OCI-LY7 (cell line): ENCODE measurements around the gene CD99. TPM values are rescaled to one million over a fixed set of nuclear protein-coding genes. Genes with fewer than 3 reads are reported as not detected.
"Not testable (repeated sequence)": the region's sequence is repeated elsewhere in the genome, so short reads cannot be mapped to it uniquely, and the experiment has no call there.

ENCODE experiments used
- BruUV-seq: library from RNA; stranded (reverse); fragments of 400-500 nt; replicated peaks from 2 replicates; lab custom pipeline; 2021; lab: Mats Ljungman, UMichigan
- CTCF ChIA-PET: fragments of 300-600 bp; sonication (Branson Sonifier 250); formaldehyde crosslinking; loops from one replicate; lab custom pipeline; 2022; ENCODE audit warnings: antibody characterized with exemption; ENCODE audit not compliant: unreplicated experiment; lab: Charles Lee
- POLR2A ChIA-PET: fragments of 300-600 bp; sonication (Branson Sonifier 250); formaldehyde crosslinking; loops from one replicate; lab custom pipeline; 2022; ENCODE audit warnings: antibody characterized with exemption; lab: Charles Lee
- DNase-seq: peaks from one replicate; pipeline ENCODE4 v3.0.0-alpha.2; 2015; ENCODE audit warnings: low spot score
- H2AFZ ChIP-seq: fragments of 200-600 bp; sonication (generic), shearing (Covaris generic); 2 replicates; pipeline ENCODE4 v1.6.1; 2014; ENCODE audit warnings: mild to moderate bottlenecking, antibody characterized with exemption, low read length, moderate library complexity
- H3K27ac ChIP-seq: fragments of 200-600 bp; sonication (generic); 2 replicates; pipeline ENCODE4 v1.5.1; 2014; ENCODE audit warnings: mixed run types, low read depth, mild to moderate bottlenecking, moderate library complexity, low read length, inconsistent platforms; ENCODE audit not compliant: poor library complexity, severe bottlenecking
- H3K36me3 ChIP-seq: fragments of 200-600 bp; sonication (generic); 2 replicates; pipeline ENCODE4 v1.6.1; 2014; ENCODE audit warnings: mild to moderate bottlenecking, antibody characterized with exemption, low read length, moderate library complexity, mixed read lengths; ENCODE audit not compliant: insufficient read depth
- H3K4me1 ChIP-seq: fragments of 200-600 bp; sonication (generic); 2 replicates; pipeline ENCODE4 v1.5.1; 2014; ENCODE audit warnings: mild to moderate bottlenecking, low read length; ENCODE audit not compliant: insufficient read depth, poor library complexity, severe bottlenecking
- H3K4me2 ChIP-seq: fragments of 200-600 bp; sonication (generic); 2 replicates; pipeline ENCODE4 v1.6.1; 2014; ENCODE audit warnings: mild to moderate bottlenecking, low read length
- H3K4me3 ChIP-seq: fragments of 200-600 bp; sonication (generic); 2 replicates; pipeline ENCODE4 v1.5.1; 2014; ENCODE audit warnings: mild to moderate bottlenecking, low read depth, low read length; ENCODE audit not compliant: poor library complexity, severe bottlenecking
- H3K79me2 ChIP-seq: fragments of 200-600 bp; sonication (generic); 2 replicates; pipeline ENCODE4 v1.6.1; 2016; ENCODE audit warnings: low read depth, mild to moderate bottlenecking, low read length, moderate library complexity, mixed read lengths; ENCODE audit not compliant: insufficient read depth
- H3K9me2 ChIP-seq: fragments of 200-600 bp; sonication (generic); 2 replicates; pipeline ENCODE4 v1.6.1; 2016; ENCODE audit warnings: mild to moderate bottlenecking, low read length, mixed read lengths; ENCODE audit not compliant: insufficient read depth
- H3K9me3 ChIP-seq: fragments of 200-600 bp; sonication (generic); 2 replicates; pipeline ENCODE4 v1.6.1; 2014; ENCODE audit warnings: mild to moderate bottlenecking, mixed run types, low read length, mixed read lengths
- H4K20me1 ChIP-seq: fragments of 200-600 bp; sonication (generic); 2 replicates; pipeline ENCODE4 v1.6.1; 2014; ENCODE audit warnings: mild to moderate bottlenecking, antibody characterized with exemption, low read length, moderate library complexity, mixed read lengths; ENCODE audit not compliant: insufficient read depth
- EZH2phosphoT487 ChIP-seq: fragments of 200-600 bp; sonication (generic); IDR thresholded peaks from 2 replicates; pipeline ENCODE4 v1.6.1; 2018; ENCODE audit warnings: low read depth, borderline replicate concordance, mild to moderate bottlenecking, mixed run types, antibody characterized with exemption, low read length, moderate library complexity, mixed read lengths
- intact Hi-C: fragments of 100-400 bp; cut with micrococcal nuclease; formaldehyde crosslinking; loops from one replicate; pipeline ENCODE4 v1.10.0; 2022; ENCODE audit not compliant: unreplicated experiment
- total RNA-seq, 2 experiments: library from RNA; depleted of rRNA in 1 of 2; stranded (reverse); fragments of >200 nt in 1 of 2; shearing (Covaris generic) in 1 of 2; gene quantifications; 2 replicates each; pipeline ENCODE4 v1.2.3, GENCODE V29; 2014 to 2022
- TF ChIP-seq, protein P1 (sequence below): fragments of 200-600 bp; sonication (generic); conservative IDR thresholded peaks from 2 replicates; pipeline ENCODE4 v1.5.1; 2014; ENCODE audit warnings: mild to moderate bottlenecking, antibody characterized with exemption, low read length, moderate library complexity, mixed read lengths

Gene CD99
- total RNA-seq, 2 experiments from 2014 or later: 80.7 to 119 TPM

DNA sequence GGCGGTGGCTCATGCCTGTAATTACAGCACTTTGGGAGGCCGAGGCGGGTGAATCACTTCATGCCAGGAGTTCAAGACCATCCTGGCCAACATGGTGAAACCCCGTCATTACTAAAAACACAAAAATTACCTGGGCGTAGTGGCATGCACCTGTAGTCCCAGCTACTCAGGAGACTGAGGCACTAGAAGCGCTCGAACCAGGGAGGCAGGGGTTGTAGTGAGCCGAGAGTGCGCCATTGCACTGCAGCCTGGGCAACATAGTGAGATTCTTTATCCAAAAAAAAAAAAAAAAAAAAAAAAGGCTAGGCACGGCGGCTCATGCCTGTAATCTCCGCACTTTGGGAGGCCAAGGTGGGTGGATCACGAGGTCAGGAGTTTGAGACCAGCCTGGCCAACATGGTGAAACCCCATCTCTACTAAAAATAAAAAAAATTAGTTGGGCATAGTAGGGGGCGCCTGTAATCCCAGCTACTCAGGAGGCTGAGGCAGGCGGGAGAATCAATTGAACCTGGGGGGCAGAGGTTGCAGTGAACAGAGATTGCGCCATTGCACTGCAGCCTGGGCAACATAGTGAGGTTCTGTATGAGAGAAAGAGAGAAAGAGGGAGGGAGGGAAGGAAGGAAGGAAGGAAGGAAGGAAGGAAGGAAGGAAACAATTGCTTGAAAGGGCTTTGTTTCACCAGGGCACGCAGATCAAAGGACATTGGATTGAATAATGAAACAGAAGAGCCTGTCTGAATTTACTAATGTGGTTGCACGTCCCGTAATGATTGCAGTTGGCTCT, 73.9 kb downstream of the CD99 start:
- BruUV-seq, H3K27ac ChIP-seq, H3K4me1 ChIP-seq, H3K79me2 ChIP-seq, H3K4me2 ChIP-seq, H3K36me3 ChIP-seq, H3K9me2 ChIP-seq, CTCF ChIA-PET, H2AFZ ChIP-seq, DNase-seq, H3K9me3 ChIP-seq, intact Hi-C loops, H4K20me1 ChIP-seq, POLR2A ChIA-PET, H3K4me3 ChIP-seq: not testable (repeated sequence)

DNA sequence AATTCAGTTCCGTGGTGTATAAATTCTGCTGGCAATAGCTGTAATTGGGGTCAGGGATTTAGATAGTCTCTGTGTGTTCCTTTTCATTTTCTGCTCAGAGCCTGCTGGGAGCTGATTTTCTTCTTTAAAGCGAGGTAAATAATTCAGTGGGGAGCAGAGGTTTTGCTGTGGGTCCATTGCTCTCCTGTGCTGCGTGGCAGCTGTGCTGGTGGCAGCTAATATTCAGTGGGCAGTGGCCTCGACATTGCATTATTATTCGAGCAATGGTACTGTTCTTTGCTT, 74.4 kb downstream of the CD99 start:
- Histone ChIP-seq H3K9me2 (no peaks in the 10 kb centered on the region), H3K4me1 (no peaks in the 10 kb centered on the region), H3K9me3 (no peaks in the 10 kb centered on the region), H3K27ac (no peak overlapping the region), H3K36me3 (no peaks in the 10 kb centered on the region), H4K20me1 (no peaks in the 10 kb centered on the region), H3K4me2 (no peak overlapping the region), H2AFZ (no peak overlapping the region), H3K79me2 (no peaks in the 10 kb centered on the region), H3K4me3 (no peak overlapping the region)
- intact Hi-C loops: no loop called here
- no TSS peak for BruUV-seq
- no peak for TF ChIP-seq EZH2phosphoT487
- TF ChIP-seq, protein P1, sequence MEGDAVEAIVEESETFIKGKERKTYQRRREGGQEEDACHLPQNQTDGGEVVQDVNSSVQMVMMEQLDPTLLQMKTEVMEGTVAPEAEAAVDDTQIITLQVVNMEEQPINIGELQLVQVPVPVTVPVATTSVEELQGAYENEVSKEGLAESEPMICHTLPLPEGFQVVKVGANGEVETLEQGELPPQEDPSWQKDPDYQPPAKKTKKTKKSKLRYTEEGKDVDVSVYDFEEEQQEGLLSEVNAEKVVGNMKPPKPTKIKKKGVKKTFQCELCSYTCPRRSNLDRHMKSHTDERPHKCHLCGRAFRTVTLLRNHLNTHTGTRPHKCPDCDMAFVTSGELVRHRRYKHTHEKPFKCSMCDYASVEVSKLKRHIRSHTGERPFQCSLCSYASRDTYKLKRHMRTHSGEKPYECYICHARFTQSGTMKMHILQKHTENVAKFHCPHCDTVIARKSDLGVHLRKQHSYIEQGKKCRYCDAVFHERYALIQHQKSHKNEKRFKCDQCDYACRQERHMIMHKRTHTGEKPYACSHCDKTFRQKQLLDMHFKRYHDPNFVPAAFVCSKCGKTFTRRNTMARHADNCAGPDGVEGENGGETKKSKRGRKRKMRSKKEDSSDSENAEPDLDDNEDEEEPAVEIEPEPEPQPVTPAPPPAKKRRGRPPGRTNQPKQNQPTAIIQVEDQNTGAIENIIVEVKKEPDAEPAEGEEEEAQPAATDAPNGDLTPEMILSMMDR: no peak
- ChIA-PET POLR2A (no interaction called here), CTCF (no interaction called here)
- DNase-seq: no peak

DNA sequence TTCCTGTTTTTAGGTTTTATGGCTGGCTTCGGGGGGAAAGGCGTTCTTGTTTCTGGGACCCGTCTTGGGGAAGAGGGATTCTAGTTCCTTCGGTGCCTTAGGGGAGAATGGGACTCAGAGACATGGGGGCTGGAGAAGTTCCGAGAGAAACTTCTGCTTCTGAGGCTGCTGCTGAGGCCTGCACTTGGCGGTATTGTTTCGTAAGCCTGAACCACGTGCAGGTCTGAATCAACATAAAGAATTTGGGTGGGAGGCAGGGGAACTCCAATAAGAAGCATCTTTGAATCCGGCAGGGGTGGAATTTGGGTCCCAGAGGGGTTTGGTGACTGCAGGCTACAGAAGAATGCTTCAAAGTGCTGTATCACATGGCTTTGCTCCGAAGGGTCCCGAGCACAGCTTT, 75.8 kb downstream of the CD99 start:
- Histone ChIP-seq H3K9me3 (no peaks in the 10 kb centered on the region), H3K4me3 (no peak overlapping the region), H3K9me2 (no peaks in the 10 kb centered on the region), H3K27ac (no peak overlapping the region), H2AFZ (no peak overlapping the region), H3K4me1 (no peaks in the 10 kb centered on the region), H3K4me2 (no peak overlapping the region), H3K36me3 (no peaks in the 10 kb centered on the region), H4K20me1 (no peaks in the 10 kb centered on the region), H3K79me2 (no peaks in the 10 kb centered on the region)
- BruUV-seq: no TSS peak
- DNase-seq: no peak
- CTCF ChIA-PET: no interaction called here
- intact Hi-C loops: no loop called here
- POLR2A ChIA-PET: no interaction called here
- no peak for TF ChIP-seq EZH2phosphoT487
- TF ChIP-seq, protein P1: no peak
